ENCODE measurements around the gene SMIM29. TPM values are rescaled to one million over a fixed set of nuclear protein-coding genes. Genes with fewer than 3 reads are reported as not detected.

SMIM29 gene
- total RNA-seq, 1 experiment from 2014 or later: 11.2 TPM

- no peak for DNase-seq (ENCODE audit: extremely low read depth, low read depth)
Observed at GRCh38 chr6:34230653-34231371, 18.0 kb downstream of the SMIM29 start.

- DNase-seq (ENCODE audit: extremely low read depth, low read depth): no peak
Observed at GRCh38 chr6:34229877-34230276, 18.9 kb downstream of the SMIM29 start.

GRCh38 chr6:34227761-34228421 lies 20.9 kb downstream of the SMIM29 start:
- no peak for DNase-seq (ENCODE audit: extremely low read depth, low read depth)

- DNase-seq (ENCODE audit: extremely low read depth, low read depth): no peak
Observed at GRCh38 chr6:34226731-34227586, 21.8 kb downstream of the SMIM29 start.

GRCh38 chr6:34226066-34226465 lies 22.7 kb downstream of the SMIM29 start:
- DNase-seq (ENCODE audit: extremely low read depth, low read depth): no peak

- no peak for DNase-seq (ENCODE audit: extremely low read depth, low read depth)
Observed at GRCh38 chr6:34225551-34225950, 23.3 kb downstream of the SMIM29 start.

GRCh38 chr6:34223956-34224940 lies 24.6 kb downstream of the SMIM29 start:
- DNase-seq (ENCODE audit: extremely low read depth, low read depth): peak; percentile 87

GRCh38 chr6:34223381-34223955 lies 25.3 kb downstream of the SMIM29 start:
- no peak for DNase-seq (ENCODE audit: extremely low read depth, low read depth)

GRCh38 chr6:34218691-34219090 lies 30.1 kb downstream of the SMIM29 start:
- no peak for DNase-seq (ENCODE audit: extremely low read depth, low read depth)

- DNase-seq (ENCODE audit: extremely low read depth, low read depth): no peak
Observed at GRCh38 chr6:34213772-34214171, 35.0 kb downstream of the SMIM29 start.

GRCh38 chr6:34207695-34208443 lies 40.9 kb downstream of the SMIM29 start:
- no peak for DNase-seq (ENCODE audit: extremely low read depth, low read depth)

- no peak for DNase-seq (ENCODE audit: extremely low read depth, low read depth)
Observed at GRCh38 chr6:34206726-34207125, 42.1 kb downstream of the SMIM29 start.

GRCh38 chr6:34205916-34206315 lies 42.9 kb downstream of the SMIM29 start:
- DNase-seq (ENCODE audit: extremely low read depth, low read depth): no peak

GRCh38 chr6:34205466-34205865 lies 43.3 kb downstream of the SMIM29 start:
- no peak for DNase-seq (ENCODE audit: extremely low read depth, low read depth)

- no peak for DNase-seq (ENCODE audit: extremely low read depth, low read depth)
Observed at GRCh38 chr6:34204693-34205092, 44.1 kb downstream of the SMIM29 start.

GRCh38 chr6:34202329-34203201 lies 46.2 kb downstream of the SMIM29 start:
- no peak for DNase-seq (ENCODE audit: extremely low read depth, low read depth)

GRCh38 chr6:34201455-34202107 lies 47.2 kb downstream of the SMIM29 start:
- no peak for DNase-seq (ENCODE audit: extremely low read depth, low read depth)

Data from NCI-H460 (cell line).